ENCODE results near the gene LYG2.
"Not testable (repeated sequence)": the region's sequence is repeated elsewhere in the genome, so short reads cannot be mapped to it uniquely, and the experiment has no call there.

DNA sequence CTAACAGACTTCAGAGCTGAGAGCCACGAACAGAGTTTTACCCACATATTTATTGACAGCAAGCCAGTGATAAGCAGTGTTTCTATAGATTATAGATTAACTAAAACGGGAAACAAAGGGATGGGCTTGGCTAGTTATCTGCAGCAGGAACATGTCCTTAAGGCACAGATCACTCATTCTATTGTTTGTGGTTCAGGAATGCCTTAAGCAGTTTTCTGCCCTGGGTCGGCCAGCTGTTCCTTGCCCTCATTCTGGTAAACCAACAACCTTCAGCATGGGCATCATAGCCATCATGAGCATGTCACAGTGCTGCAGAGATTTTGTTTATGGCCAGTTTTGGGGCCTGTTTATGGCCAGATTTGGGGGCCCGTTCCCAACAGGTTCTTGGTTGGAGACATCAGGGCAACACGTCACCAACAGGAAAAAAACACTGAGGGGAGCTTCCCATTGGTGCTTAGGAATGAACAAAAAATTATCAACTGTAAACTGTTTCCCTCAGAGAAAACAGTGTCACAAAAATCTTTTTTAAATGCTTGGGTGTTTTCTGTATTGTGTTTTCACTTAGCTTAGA lies 22.8 kb upstream of the LYG2 start:
- TF ChIP-seq, protein P1, sequence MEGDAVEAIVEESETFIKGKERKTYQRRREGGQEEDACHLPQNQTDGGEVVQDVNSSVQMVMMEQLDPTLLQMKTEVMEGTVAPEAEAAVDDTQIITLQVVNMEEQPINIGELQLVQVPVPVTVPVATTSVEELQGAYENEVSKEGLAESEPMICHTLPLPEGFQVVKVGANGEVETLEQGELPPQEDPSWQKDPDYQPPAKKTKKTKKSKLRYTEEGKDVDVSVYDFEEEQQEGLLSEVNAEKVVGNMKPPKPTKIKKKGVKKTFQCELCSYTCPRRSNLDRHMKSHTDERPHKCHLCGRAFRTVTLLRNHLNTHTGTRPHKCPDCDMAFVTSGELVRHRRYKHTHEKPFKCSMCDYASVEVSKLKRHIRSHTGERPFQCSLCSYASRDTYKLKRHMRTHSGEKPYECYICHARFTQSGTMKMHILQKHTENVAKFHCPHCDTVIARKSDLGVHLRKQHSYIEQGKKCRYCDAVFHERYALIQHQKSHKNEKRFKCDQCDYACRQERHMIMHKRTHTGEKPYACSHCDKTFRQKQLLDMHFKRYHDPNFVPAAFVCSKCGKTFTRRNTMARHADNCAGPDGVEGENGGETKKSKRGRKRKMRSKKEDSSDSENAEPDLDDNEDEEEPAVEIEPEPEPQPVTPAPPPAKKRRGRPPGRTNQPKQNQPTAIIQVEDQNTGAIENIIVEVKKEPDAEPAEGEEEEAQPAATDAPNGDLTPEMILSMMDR (IDR thresholded peaks at IDR 0.05), result not testable (repeated sequence)
- not testable (repeated sequence) for TF ChIP-seq POLR2AphosphoS5 (IDR thresholded peaks at IDR 0.05)
